BE2C (cell line): ENCODE measurements around the gene C12orf43.
A peak's percentile ranks its signal among the peaks of the same experiment; 100 is the strongest.
"Not testable (repeated sequence)": the region's sequence is repeated elsewhere in the genome, so short reads cannot be mapped to it uniquely, and the experiment has no call there.

Experiments
- DNase-seq: peaks from one replicate; pipeline ENCODE4 v3.0.0-alpha.2; 2020
- H3K27me3 ChIP-seq: fragments of 250-450 bp; sonication (Bioruptor Pico); 2 replicates; pipeline ENCODE4 v1.5.1; 2020; ENCODE audit warnings: mild to moderate bottlenecking
- H3K36me3 ChIP-seq: fragments of 250-450 bp; sonication (Bioruptor Pico); 2 replicates; pipeline ENCODE4 v1.5.1; 2020; ENCODE audit warnings: mild to moderate bottlenecking
- H3K4me1 ChIP-seq: fragments of 250-450 bp; sonication (Bioruptor Pico); 2 replicates; pipeline ENCODE4 v1.5.1; 2020
- H3K4me3 ChIP-seq: 2 replicates; pipeline ENCODE4 v1.5.1; 2011; ENCODE audit warnings: low read depth, low read length
- H3K9me3 ChIP-seq: fragments of 250-450 bp; sonication (Bioruptor Pico); 2 replicates; pipeline ENCODE4 v1.5.1; 2020
- TF ChIP-seq, protein P1 (sequence below): IDR thresholded peaks from 2 replicates; pipeline ENCODE4 v1.5.1; 2012; ENCODE audit warnings: mild to moderate bottlenecking, low read depth, low read length

Gene C12orf43

GRCh38 chr12:121060149-121061001 lies 44.1 kb upstream of the C12orf43 start:
- H3K9me3 ChIP-seq, result no peaks in the 10 kb centered on the region
- no peaks in the 10 kb centered on the region for H3K4me1 ChIP-seq
- no peak overlapping the region for H3K4me3 ChIP-seq
- TF ChIP-seq, protein P1, sequence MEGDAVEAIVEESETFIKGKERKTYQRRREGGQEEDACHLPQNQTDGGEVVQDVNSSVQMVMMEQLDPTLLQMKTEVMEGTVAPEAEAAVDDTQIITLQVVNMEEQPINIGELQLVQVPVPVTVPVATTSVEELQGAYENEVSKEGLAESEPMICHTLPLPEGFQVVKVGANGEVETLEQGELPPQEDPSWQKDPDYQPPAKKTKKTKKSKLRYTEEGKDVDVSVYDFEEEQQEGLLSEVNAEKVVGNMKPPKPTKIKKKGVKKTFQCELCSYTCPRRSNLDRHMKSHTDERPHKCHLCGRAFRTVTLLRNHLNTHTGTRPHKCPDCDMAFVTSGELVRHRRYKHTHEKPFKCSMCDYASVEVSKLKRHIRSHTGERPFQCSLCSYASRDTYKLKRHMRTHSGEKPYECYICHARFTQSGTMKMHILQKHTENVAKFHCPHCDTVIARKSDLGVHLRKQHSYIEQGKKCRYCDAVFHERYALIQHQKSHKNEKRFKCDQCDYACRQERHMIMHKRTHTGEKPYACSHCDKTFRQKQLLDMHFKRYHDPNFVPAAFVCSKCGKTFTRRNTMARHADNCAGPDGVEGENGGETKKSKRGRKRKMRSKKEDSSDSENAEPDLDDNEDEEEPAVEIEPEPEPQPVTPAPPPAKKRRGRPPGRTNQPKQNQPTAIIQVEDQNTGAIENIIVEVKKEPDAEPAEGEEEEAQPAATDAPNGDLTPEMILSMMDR, result peak; percentile 47
- DNase-seq, result no peak
- no peaks in the 10 kb centered on the region for H3K27me3 ChIP-seq
- no peaks in the 10 kb centered on the region for H3K36me3 ChIP-seq

- no peak overlapping the region for H3K4me3 ChIP-seq
Measured at GRCh38 chr12:121059031-121059898, 43.0 kb upstream of the C12orf43 start.

DNA sequence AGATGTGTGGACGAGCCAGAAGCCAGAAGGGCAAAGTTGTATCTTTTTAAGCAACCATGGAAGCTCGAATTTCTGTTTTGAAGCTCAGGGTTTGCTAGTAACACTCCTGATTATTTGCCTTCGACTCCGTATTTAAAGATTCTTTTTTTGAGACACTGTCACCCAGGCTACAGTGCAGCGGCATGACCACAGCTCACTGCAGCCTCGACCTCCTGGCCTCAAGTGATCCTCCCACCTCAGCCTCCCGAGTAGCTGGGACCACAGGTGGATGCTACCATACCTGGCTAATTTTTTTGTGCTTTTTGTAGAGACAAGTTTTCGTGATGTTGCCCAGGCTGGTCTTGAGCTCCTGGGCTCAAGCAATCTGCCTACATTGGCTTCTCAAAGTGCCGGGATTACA lies 41.5 kb upstream of the C12orf43 start:
- Histone ChIP-seq H3K27me3 (no peaks in the 10 kb centered on the region), H3K4me1 (no peaks in the 10 kb centered on the region), H3K36me3 (no peaks in the 10 kb centered on the region), H3K9me3 (no peaks in the 10 kb centered on the region), H3K4me3 (no peak overlapping the region)
- DNase-seq, result no peak
- TF ChIP-seq, protein P1, result no peak

More at GRCh38 chr12:121059031-121059898, 43.0 kb upstream of the C12orf43 start:
- Histone ChIP-seq H3K36me3 (no peaks in the 10 kb centered on the region), H3K27me3 (no peaks in the 10 kb centered on the region), H3K4me1 (no peaks in the 10 kb centered on the region), H3K9me3 (no peaks in the 10 kb centered on the region)
- DNase-seq, result peak; percentile 16
- TF ChIP-seq, protein P1, result no peak

DNA sequence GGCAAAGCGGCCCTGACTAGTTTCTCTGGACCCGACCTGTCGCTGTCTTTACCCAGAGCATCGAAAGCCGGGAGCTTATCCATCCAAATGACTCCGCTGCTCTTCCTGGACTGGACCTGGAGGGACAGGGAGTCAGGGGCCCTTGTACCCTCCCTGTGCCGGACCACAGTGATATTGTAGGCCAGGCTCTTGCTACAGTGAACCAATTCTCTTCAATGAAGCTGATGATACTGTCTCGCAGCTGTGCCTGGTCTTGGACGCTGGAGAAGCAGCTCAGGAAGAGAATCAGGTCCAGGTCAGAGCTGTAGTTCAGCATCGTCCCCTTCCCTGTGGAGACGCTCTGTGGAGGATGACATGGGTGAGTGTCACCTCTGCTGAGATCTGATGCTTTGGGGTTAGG lies 37.4 kb upstream of the C12orf43 start:
- H3K4me3 ChIP-seq, result no peak overlapping the region
- no peaks in the 10 kb centered on the region for H3K9me3 ChIP-seq
- no peaks in the 10 kb centered on the region for H3K4me1 ChIP-seq
- no peaks in the 10 kb centered on the region for H3K36me3 ChIP-seq
- TF ChIP-seq, protein P1, result no peak
- no peaks in the 10 kb centered on the region for H3K27me3 ChIP-seq
- DNase-seq, result no peak

DNA sequence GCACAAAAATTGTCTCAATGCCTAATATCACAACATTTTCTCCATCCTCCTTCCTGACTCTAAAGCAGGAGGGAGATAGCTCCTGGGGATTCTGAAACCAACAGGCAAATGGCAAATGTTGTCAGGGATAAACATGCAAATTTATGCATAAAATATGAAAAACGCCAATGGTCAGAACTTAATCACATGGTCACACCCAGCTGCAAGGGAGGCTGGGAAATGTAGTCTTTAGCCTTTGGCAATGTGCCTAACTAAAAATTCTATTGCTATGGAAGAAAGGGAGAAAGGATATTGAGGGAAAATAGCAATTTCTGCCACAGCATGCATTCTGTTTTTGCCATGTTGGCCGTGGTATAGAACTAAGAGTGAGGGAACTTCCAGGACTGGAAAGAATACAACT lies 34.4 kb upstream of the C12orf43 start:
- no peaks in the 10 kb centered on the region for H3K27me3 ChIP-seq
- TF ChIP-seq, protein P1, result no peak
- H3K36me3 ChIP-seq, result no peaks in the 10 kb centered on the region
- no peak overlapping the region for H3K4me3 ChIP-seq
- H3K4me1 ChIP-seq, result peaks cover 2% of the 10 kb centered on the region; the same call in 1 of the 2 replicates
- DNase-seq, result no peak
- no peaks in the 10 kb centered on the region; the same call in 1 of the 2 replicates for H3K9me3 ChIP-seq

GRCh38 chr12:121048442-121048841 lies 32.2 kb upstream of the C12orf43 start:
- Histone ChIP-seq H3K4me3 (peak overlapping the region; percentile 4; the same call in 1 of the 2 replicates), H3K9me3 (no peaks in the 10 kb centered on the region; the same call in 1 of the 2 replicates), H3K27me3 (no peaks in the 10 kb centered on the region), H3K36me3 (no peaks in the 10 kb centered on the region), H3K4me1 (peaks cover 2% of the 10 kb centered on the region; the same call in 1 of the 2 replicates)
- TF ChIP-seq, protein P1, result no peak
- DNase-seq, result peak; percentile 54

DNA sequence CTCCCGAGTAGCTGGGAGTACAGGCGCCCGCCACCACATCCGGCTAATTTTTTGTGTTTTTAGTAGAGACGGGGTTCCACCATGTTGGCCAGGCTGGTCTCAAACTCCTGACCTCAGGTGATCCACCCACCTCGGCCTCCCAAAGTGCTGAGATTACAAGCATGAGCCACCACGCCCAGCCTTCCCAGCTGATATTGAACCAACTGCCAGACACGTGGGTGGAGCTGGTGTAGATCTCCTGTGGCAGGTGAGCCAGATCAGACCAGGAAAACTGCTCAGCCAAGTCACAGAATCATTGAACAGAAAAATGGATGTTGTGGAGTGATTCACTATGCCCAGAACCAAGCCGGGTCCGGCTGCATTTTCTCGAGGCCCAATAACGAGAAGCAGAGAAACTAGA lies 31.1 kb upstream of the C12orf43 start:
- H3K9me3 ChIP-seq, H3K36me3 ChIP-seq, H3K4me3 ChIP-seq, DNase-seq, H3K4me1 ChIP-seq, H3K27me3 ChIP-seq: not testable (repeated sequence)
